GM19043 (cell line): ENCODE measurements around the gene SETBP1.

ENCODE experiments used
- ATAC-seq: cut with Tn5 transposase; IDR thresholded peaks from one replicate; pipeline ENCODE4 v1.9.1; 2021; ENCODE audit warnings: low read depth; ENCODE audit not compliant: unreplicated experiment

The SETBP1 gene

GRCh38 chr18:44750774-44751173, 70.1 kb downstream of the SETBP1 start:
- no peak for ATAC-seq

GRCh38 chr18:44754567-44754966, 73.9 kb downstream of the SETBP1 start:
- ATAC-seq, result no peak

GRCh38 chr18:44758861-44759631, 78.4 kb downstream of the SETBP1 start:
- ATAC-seq, result peak; percentile 95

GRCh38 chr18:44759925-44760342, 79.2 kb downstream of the SETBP1 start:
- peak; percentile 41 for ATAC-seq

- ATAC-seq, result no peak
These were observed 81.1 kb downstream of the SETBP1 start for GRCh38 chr18:44761812-44762211.

- ATAC-seq, result no peak
These were observed 82.6 kb downstream of the SETBP1 start for GRCh38 chr18:44763327-44763726.

GRCh38 chr18:44764863-44765262, 84.2 kb downstream of the SETBP1 start:
- no peak for ATAC-seq

- ATAC-seq, result no peak
These were observed 84.8 kb downstream of the SETBP1 start for GRCh38 chr18:44765456-44765855.

GRCh38 chr18:44766450-44766849, 85.8 kb downstream of the SETBP1 start:
- no peak for ATAC-seq

- ATAC-seq, result no peak
These were observed 87.1 kb downstream of the SETBP1 start for GRCh38 chr18:44767807-44768206.

GRCh38 chr18:44770641-44771040, 90.0 kb downstream of the SETBP1 start:
- ATAC-seq, result no peak

GRCh38 chr18:44771572-44771955, 90.9 kb downstream of the SETBP1 start:
- no peak for ATAC-seq

- no peak for ATAC-seq
These were observed 91.5 kb downstream of the SETBP1 start for GRCh38 chr18:44771956-44772917.

- ATAC-seq, result no peak
These were observed 93.0 kb downstream of the SETBP1 start for GRCh38 chr18:44773640-44774155.

GRCh38 chr18:44774191-44774590, 93.5 kb downstream of the SETBP1 start:
- ATAC-seq, result no peak

- ATAC-seq, result no peak
These were observed 96.9 kb downstream of the SETBP1 start for GRCh38 chr18:44777457-44778192.

- no peak for ATAC-seq
These were observed 98.1 kb downstream of the SETBP1 start for GRCh38 chr18:44778788-44779187.

GRCh38 chr18:44779753-44780292, 99.1 kb downstream of the SETBP1 start:
- ATAC-seq, result no peak

- no peak for ATAC-seq
These were observed 101.2 kb downstream of the SETBP1 start for GRCh38 chr18:44781886-44782285.

GRCh38 chr18:44782617-44783016, 101.9 kb downstream of the SETBP1 start:
- ATAC-seq, result no peak
